ENCODE results near the gene EFR3B.

DNA sequence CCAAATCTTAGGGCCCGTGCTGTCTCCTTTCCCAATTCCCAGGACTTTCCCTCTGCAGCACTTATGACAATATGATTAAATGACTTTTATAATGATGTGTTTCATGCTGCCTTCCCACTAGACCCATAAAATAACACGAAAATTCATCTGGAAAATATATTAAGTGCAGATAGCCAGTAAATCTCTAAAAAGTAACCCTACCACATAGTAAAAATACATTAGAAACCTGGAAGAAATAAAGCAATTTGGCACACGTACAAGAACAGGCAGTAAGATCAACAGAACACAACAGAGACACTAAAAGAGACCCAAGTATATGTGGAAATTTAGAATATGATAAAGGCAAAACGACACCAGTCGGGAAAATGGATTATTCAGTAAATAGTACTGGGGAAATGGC, 156.7 kb downstream of the EFR3B start:
- no peak for TF ChIP-seq NR2F2 (IDR thresholded peaks at IDR 0.05; ENCODE audit: borderline replicate concordance, low read depth)
- no peak for TF ChIP-seq RNF2 (conservative IDR thresholded peaks at IDR 0.05; ENCODE audit: low read depth)
- TF ChIP-seq, protein P1, sequence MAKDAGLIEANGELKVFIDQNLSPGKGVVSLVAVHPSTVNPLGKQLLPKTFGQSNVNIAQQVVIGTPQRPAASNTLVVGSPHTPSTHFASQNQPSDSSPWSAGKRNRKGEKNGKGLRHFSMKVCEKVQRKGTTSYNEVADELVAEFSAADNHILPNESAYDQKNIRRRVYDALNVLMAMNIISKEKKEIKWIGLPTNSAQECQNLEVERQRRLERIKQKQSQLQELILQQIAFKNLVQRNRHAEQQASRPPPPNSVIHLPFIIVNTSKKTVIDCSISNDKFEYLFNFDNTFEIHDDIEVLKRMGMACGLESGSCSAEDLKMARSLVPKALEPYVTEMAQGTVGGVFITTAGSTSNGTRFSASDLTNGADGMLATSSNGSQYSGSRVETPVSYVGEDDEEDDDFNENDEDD (CRISPR knock-in tag; IDR thresholded peaks at IDR 0.05; ENCODE audit: borderline replicate concordance) = no peak
- TF ChIP-seq ETV5 (CRISPR knock-in tag; IDR thresholded peaks at IDR 0.05; ENCODE audit: borderline replicate concordance) = no peak
- TF ChIP-seq, protein P2, sequence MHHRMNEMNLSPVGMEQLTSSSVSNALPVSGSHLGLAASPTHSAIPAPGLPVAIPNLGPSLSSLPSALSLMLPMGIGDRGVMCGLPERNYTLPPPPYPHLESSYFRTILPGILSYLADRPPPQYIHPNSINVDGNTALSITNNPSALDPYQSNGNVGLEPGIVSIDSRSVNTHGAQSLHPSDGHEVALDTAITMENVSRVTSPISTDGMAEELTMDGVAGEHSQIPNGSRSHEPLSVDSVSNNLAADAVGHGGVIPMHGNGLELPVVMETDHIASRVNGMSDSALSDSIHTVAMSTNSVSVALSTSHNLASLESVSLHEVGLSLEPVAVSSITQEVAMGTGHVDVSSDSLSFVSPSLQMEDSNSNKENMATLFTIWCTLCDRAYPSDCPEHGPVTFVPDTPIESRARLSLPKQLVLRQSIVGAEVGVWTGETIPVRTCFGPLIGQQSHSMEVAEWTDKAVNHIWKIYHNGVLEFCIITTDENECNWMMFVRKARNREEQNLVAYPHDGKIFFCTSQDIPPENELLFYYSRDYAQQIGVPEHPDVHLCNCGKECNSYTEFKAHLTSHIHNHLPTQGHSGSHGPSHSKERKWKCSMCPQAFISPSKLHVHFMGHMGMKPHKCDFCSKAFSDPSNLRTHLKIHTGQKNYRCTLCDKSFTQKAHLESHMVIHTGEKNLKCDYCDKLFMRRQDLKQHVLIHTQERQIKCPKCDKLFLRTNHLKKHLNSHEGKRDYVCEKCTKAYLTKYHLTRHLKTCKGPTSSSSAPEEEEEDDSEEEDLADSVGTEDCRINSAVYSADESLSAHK (CRISPR knock-in tag; IDR thresholded peaks at IDR 0.05; ENCODE audit: borderline replicate concordance) = no peak
- no peak for TF ChIP-seq RELA (CRISPR knock-in tag; IDR thresholded peaks at IDR 0.05)
- TF ChIP-seq, protein P3, sequence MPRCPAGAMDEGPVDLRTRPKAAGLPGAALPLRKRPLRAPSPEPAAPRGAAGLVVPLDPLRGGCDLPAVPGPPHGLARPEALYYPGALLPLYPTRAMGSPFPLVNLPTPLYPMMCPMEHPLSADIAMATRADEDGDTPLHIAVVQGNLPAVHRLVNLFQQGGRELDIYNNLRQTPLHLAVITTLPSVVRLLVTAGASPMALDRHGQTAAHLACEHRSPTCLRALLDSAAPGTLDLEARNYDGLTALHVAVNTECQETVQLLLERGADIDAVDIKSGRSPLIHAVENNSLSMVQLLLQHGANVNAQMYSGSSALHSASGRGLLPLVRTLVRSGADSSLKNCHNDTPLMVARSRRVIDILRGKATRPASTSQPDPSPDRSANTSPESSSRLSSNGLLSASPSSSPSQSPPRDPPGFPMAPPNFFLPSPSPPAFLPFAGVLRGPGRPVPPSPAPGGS (CRISPR knock-in tag; IDR thresholded peaks at IDR 0.05) = no peak
- TF ChIP-seq JUND (CRISPR knock-in tag; IDR thresholded peaks at IDR 0.05) = no peak
- no peak for TF ChIP-seq SMAD9 (CRISPR knock-in tag; IDR thresholded peaks at IDR 0.05)
- TF ChIP-seq RARA (CRISPR knock-in tag; IDR thresholded peaks at IDR 0.05) = no peak
